ENCODE results near the gene MTUS2.

MTUS2 gene

DNA sequence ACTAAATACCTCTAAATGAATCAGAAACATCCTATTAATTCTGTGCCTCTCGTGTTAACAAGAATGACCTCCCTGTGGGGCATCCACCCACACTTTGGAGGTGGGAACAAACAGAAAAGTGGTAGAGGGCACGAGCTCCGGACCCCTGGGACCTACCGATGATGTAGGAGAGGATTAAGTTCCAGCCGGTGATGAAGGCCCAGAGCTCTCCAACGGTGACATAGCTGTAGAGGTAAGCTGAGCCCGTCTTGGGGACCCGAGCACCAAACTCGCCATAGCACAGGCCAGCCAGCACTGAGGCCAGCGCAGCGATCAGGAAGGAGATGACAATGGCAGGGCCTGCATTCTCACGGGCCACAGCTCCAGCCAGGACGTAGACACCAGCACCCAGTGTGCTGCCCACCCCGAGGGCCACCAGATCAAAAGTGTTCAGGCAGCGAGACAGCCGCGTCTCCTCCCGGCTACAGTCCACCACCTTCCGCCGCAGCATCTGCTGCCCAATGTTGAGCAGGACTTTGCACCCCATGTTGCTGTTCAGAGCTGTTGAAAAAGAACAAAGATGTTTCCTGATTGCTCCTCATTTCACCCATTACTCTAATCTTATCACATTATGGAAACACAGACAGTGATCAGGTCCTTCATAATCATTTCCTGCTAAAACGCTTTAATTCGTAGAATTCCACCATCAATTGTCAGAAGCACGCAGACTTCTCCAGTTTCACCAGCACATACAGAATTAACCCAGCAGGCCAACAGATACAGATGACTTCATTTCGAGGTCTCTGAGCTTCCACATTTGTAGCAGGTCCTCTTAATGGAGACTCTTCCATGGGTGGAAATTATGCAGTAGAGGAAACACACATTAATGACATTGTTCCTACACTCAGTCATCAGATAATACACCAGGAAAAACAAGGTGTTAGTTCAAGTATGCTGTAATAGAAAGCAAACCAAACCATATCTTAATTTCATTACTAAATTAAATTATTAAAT, 715.8 kb downstream of the MTUS2 start:
- in situ Hi-C loops (cut with MboI; ENCODE audit: low sequenced_read_pairs): no loop called here

DNA sequence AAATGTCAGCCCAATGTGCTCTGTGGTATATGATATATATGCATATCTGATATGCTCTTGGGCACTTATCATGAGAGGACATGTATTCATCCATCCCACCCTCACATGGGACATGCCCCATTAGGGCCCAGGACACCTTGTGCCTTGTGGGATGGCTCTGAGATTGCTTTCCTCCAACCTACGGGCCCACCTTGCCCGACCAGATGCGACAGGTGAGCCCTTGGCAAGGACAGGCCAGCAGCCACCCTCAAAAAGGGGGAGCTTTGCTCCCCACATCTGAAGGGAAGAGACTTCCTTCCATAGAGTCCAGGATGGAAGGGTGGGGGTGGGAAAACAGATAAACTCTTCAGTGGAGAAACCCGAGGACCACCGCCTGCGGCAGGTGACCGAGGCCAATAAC, 716.7 kb downstream of the MTUS2 start:
- in situ Hi-C loops (cut with MboI; ENCODE audit: low sequenced_read_pairs): no loop called here

DNA sequence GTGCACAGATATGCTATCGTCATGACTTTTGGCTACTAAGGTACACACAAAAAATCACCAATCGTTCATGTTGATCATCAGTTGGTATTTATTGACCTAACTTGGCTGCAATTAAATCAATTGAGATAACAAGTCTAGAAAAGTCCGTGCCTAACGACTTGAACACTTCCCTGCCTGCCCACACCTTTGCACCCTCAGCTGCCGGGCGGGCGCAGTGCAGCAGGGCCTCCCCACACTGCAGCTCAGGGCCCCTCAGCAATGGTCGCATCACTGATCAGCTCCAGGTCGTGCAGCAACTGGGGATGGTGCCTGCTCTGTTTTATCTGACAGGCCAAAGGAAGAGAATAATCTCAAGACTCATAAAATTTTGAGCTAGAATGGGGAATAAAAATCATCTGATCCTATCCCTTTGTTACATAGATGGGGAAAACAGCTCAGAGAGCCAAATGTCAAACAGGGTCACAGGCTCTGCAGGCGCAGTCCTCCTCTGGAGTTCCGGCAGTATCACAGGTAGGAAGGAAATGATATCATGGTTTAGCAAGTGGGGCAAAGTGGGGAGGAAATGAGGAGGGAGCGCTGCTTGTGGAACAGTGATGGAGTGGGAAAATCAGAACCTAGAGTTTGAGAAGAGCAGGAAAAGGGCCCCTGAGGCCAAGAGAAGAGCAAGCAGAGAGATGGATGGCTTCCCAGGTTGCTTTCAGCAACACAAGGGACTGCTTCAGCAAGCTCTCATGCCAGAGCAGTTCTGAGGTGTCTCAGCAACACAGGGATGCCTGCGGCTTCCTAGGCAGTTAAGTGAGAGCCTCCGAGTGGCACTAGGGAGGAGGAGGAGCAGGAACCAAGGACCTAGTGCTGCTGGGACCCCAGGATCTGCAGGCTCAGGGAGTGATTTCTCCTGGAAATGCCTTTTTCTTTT, 717.9 kb downstream of the MTUS2 start:
- in situ Hi-C loops (cut with MboI; ENCODE audit: low sequenced_read_pairs): no loop called here

DNA sequence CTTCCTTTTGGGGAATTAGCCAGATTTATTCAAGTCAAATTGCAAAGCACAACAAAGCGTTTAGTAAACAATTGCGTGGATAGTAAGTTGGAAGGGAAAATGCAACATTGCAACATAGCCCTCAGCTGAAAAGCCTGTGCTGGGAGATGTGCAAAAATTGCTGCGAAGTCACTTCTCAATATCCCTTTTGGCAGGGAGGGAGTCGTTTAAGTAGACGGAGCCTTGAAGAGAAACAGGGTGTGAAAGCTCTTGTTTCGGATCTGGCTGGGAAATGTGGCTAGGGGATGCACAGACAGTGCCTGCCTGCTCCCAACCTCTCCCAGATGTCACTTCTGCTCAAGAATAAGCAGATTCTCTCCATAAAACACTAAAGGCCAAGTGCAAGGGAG, 718.5 kb downstream of the MTUS2 start:
- in situ Hi-C loops (cut with MboI; ENCODE audit: low sequenced_read_pairs): no loop called here

DNA sequence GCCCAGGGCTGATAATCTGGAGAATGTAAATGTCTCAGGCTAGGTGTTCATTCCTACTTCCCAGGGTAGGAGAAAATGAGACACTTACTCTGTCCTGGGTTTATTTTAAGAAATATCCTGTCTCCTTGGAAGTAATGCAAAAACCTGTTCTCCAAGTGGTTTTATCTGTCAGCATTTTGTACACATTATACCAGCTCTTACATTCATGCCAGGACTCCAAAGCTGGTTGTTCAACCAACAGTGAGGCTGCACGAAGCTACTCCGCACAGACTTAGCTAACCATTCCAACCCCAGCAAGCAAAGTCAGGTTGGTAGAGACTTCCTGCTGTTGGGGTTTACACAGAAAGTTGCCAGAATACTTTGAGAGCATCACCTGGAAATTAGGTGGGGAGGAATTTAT, 719.7 kb downstream of the MTUS2 start:
- in situ Hi-C loops (cut with MboI; ENCODE audit: low sequenced_read_pairs): no loop called here

DNA sequence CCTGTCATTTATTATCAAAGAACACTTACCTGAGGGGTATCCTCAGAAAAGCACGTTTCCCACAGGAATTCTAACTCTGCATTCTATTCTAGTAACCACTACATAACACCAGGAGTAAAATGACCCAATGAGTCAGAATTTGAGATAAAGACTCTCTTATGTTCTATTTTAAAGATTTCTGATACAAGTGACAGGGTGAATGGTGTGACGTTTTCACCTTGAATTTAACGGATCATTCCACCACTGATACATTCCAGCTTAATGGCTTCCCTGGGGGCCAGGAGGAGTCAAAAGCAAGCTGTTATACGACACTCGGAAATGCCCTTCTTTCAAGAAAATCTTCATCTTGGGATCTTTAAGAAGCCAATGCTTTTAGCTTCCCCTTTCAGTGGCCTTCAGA, 720.2 kb downstream of the MTUS2 start:
- in situ Hi-C loops (cut with MboI; ENCODE audit: low sequenced_read_pairs): no loop called here

DNA sequence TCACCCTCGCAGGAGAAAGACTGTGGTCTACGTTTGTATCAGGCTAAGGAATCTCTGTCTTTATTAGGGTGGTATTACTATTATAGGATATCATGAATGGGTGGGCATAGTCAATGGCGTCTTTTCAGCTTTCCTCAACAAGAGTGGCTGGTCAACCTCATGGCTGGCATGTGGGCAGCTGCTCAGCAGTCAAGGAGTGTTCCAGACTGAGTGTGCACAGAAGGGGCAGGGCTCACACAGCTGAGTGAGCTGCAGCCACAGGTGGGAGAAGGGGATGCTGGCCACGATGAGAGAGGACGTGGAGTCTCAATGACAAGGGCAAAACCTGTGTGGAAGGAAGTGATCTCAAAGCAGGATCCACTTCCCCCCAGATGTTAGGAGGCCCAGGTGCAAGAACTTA, 720.7 kb downstream of the MTUS2 start:
- in situ Hi-C loops (cut with MboI; ENCODE audit: low sequenced_read_pairs): no loop called here

DNA sequence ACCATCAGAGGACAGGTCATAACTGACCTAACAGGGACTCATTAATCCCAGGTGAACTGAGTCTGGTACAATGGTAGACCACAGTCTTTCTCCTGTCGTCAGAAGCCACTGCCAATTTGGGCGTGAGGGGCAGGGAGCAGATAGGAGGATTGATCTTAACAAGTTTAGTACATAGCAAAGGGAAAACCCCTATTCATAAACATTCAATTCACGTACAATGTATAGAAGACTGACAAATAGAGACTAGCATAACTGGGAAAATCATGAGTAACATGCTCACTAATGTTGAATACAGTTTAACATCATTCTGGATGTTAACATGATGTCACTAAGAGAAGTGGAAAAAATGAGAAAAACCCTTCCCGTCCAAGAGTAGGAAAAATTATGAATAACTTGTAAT, 721.3 kb downstream of the MTUS2 start:
- in situ Hi-C loops (cut with MboI; ENCODE audit: low sequenced_read_pairs): no loop called here

DNA sequence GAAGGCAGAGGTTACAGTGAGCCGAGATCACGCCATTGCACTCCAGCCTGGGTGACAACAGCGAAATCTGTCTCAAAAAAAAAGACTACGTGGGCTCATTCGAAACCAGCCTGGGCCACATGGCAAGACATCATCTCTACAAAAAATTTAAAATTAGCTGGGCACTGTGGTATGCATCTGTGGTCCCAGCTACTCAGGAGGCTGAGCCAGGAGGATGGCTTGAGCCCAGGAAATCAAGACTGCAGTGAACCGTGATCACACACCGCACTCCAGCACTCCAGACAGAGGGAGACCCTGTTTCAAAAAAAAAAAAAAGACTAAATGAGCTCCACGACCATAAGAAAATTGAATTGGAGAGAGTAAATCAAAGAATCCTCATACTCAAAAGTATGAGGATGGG, 722.2 kb downstream of the MTUS2 start:
- in situ Hi-C loops (cut with MboI; ENCODE audit: low sequenced_read_pairs): no loop called here

DNA sequence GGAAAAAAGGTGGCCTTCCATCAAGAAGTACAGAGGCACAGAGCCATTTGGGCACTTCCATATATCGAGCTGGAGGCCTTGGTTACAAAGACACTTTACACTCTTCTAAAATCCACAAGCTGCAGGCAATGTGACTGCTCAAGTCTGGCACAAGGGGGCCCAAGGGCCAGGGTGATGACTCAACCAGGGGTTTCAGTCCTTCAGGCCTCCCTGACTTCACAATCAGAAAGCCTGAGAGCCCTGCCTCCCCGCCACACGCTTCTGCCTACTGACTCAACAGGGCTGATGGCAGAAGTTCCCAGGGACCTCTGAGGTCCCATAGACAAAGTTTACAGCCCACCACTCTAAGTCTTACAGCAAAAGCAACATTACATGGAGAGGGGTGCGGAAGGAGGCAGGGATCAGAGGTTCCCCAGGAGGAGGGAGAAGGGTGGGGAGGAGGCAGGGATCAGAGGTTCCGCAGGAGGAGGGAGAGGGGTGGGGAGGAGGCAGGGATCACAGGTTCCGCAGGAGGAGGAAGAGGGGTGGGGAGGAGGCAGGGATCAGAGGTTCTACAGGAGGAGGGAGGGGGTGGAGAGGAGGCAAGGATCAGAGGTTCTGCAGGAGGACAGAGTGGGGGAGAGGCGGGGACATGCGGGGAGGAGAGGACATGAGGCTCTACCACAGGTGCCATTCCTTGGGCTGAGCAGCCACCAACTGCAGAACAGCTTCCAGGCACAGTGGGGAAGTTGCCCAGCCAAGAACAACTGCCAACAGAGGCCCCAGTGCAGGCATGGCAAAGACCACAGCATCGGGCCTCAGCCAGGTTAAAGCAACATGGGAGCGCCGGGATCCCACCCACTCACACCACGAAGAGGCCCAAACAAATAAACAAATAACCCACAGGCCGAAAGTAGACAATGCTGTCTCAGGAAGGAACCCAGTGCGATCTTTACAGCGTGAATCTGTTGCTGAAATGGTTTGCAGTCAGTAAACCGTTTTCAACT, 723.4 kb downstream of the MTUS2 start:
- in situ Hi-C loops (cut with MboI; ENCODE audit: low sequenced_read_pairs): no loop called here

DNA sequence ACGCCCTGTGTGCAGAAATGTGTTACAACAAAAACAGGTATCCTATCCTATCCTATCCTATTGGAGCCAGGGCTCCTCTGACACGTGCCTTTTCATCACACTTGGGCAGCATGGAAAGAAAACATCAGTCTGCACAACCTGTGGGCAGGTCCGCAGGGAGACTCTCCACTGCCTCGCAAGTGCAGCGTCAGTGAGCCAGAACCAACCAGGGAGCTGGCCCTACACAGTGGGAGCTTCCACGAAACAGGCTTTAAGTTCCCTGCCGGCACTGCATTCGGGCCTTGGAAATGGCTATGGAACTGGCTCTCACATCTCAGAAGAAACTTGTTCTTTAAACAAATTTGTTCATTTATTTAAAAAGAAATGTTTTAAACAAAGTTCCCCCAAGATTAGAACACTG, 725.8 kb downstream of the MTUS2 start:
- in situ Hi-C loops (cut with MboI; ENCODE audit: low sequenced_read_pairs): no loop called here

DNA sequence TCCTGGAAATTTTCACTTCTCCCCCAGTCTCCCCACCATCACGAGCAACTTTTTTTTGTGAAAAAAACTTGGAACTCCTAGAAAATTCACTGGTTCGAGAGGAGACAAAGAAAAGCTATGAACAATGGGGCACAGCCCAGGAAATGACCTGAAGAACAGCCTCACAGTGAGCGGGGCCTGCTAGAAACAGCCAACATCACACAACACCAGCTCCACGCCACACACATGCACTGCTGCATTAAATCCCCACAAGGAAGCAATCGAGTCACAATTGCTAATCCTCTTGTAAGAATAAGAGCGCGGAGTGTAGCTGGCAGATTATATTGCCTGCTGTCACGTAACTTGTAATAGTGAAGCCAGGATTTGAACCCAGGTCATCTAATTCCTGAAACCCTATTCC, 726.5 kb downstream of the MTUS2 start:
- in situ Hi-C loops (cut with MboI; ENCODE audit: low sequenced_read_pairs): no loop called here

DNA sequence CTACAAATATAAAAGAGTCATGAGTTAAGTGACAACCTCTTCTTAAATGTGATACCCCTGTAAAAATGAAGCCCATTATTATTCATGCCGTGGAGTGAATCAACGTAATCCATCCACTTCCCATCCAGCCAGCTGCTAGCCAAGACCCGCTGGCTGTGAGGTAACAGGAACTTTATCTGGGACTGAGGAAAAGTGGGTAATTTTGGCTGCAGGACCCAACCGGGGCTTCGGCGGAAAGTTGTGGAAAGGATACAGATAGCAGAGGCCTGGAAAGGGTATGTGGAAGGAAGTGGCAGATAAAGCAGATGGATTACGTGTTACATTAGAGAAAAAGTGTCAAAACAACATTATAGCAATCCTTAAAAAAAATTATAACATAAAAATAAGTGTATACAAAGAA, 727.0 kb downstream of the MTUS2 start:
- in situ Hi-C loops (cut with MboI; ENCODE audit: low sequenced_read_pairs): no loop called here

DNA sequence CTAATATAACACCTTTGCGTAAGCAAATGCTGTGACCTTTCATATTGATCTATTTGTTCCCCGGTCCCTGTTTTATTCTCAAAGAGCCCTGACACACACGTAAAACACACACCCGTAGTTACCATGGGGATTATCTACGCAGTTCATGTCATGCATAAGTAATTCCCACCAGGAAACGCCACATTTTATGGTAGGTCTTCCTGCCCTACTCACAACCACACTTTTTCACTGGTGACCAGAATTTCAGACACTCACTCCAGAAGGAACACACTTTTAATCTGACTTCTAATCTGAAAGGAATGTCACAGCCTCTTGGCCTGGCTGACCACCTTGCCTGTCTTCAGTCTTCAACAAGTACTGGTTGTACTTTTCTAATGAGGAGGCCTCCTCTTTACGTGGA, 728.6 kb downstream of the MTUS2 start:
- in situ Hi-C loops (cut with MboI; ENCODE audit: low sequenced_read_pairs): no loop called here

DNA sequence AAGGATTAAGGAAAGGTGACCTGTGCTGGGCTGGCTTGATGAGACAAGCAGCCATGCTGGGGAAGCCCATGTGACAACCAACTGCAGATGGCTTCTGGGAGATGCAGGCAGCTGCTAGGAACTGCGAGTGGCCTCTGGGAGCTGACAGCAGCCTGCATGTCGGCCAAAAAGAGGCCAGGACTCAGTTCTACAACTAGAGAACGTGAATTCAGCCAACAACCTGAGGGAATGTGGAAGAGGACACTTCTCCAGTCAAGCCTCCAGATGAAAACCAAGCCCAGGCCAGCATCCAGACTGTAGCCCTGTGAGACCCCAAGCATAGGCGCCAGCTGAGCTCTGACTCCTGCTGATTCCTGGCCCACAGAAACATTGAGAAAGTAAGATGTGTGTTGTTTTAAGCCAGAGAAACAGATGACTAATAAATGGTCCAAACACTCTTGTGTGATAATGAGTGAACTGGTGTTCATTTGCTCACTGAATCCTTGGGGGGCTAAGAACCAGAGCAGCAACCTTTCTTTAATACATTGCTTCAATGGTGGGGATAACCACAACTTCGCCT, 730.4 kb downstream of the MTUS2 start:
- in situ Hi-C loops (cut with MboI; ENCODE audit: low sequenced_read_pairs): no loop called here

DNA sequence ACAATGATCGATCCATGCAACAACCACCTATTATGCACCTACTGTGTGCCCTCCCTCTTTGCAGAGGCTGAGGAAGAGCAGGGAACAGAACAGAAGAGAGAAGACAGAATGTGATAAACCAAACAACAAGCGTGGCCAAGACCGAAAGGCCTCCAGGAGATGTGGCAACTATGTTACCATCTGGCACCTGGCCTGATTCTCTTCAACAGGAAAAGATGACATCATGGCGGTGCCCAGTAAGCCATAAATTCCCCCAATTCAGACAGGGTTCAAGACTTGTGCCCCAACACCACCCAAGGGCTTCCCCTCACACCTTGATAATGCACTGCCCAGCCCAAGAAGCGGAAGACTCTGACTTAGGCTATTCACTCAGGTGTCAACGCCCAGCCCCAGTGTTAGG, 731.1 kb downstream of the MTUS2 start:
- in situ Hi-C loops (cut with MboI; ENCODE audit: low sequenced_read_pairs): no loop called here

Measured in HL-60/S4 (cell line).